CD4-positive, CD25-positive, alpha-beta regulatory T cell (primary cell): ENCODE measurements around the gene DEFB112. TPM values are rescaled to one million over a fixed set of nuclear protein-coding genes. Genes with fewer than 3 reads are reported as not detected.

Source experiments
- ATAC-seq, 2 donors: fragments of 150-1000 bp; cut with Tn5 transposase; one replicate each; pipeline ENCODE4 v1.10.0; 2021; ENCODE audit warnings: low read depth in 2 of 2, moderate number of reproducible peaks in 2 of 2, moderate library complexity in 1 of 2
- DNase-seq, 3 donors: peaks; one replicate each; pipeline versions ENCODE4 v3.0.0 to v3.0.0-alpha.2; 2012 to 2022; ENCODE audit warnings: mixed read lengths in 1 of 3
- H3K27ac ChIP-seq: one replicate; pipeline ENCODE4 v1.7.0; 2013; ENCODE audit warnings: mild to moderate bottlenecking, low read length; ENCODE audit not compliant: insufficient read depth, poor library complexity, severe bottlenecking
- H3K27me3 ChIP-seq: one replicate; pipeline ENCODE4 v1.7.0; 2013; ENCODE audit warnings: low read length; ENCODE audit not compliant: control insufficient read depth, insufficient read depth
- H3K36me3 ChIP-seq: one replicate; pipeline ENCODE4 v1.7.0; 2013; ENCODE audit warnings: mild to moderate bottlenecking, low read length, moderate library complexity; ENCODE audit not compliant: control insufficient read depth, insufficient read depth
- H3K4me1 ChIP-seq: 2 replicates; pipeline ENCODE4 v1.7.0; 2013; ENCODE audit warnings: mild to moderate bottlenecking, low read length; ENCODE audit not compliant: insufficient read depth, control insufficient read depth, poor library complexity, severe bottlenecking
- H3K4me3 ChIP-seq: one replicate; pipeline ENCODE4 v1.7.0; 2013; ENCODE audit warnings: low read depth, mild to moderate bottlenecking, low read length, moderate library complexity
- H3K9me3 ChIP-seq, 2 experiments: 1 replicate in 1 of 2; 2 replicates in 1 of 2; pipeline ENCODE4 v1.7.0; 2013; ENCODE audit warnings: low read length in 2 of 2, mild to moderate bottlenecking in 1 of 2, moderate library complexity in 1 of 2; ENCODE audit not compliant: control insufficient read depth in 2 of 2
- H3K27ac Mint-ChIP-seq, 3 donors: one replicate each; pipeline ENCODE4 v1.8.0; 2020 to 2022; ENCODE audit warnings: mild to moderate bottlenecking in 3 of 3, mixed read lengths in 3 of 3, moderate library complexity in 2 of 3
- H3K27me3 Mint-ChIP-seq: one replicate; pipeline ENCODE4 v1.8.0; 2022; ENCODE audit warnings: mild to moderate bottlenecking, mixed read lengths
- H3K36me3 Mint-ChIP-seq: one replicate; pipeline ENCODE4 v1.8.0; 2020; ENCODE audit warnings: mixed read lengths
- H3K4me1 Mint-ChIP-seq, 4 donors: one replicate each; pipeline ENCODE4 v1.8.0; 2020 to 2022; ENCODE audit warnings: mixed read lengths in 4 of 4, mild to moderate bottlenecking in 1 of 4
- H3K4me3 Mint-ChIP-seq, 4 donors: one replicate each; pipeline ENCODE4 v1.8.0; 2020 to 2022; ENCODE audit warnings: mild to moderate bottlenecking in 4 of 4, mixed read lengths in 4 of 4, moderate library complexity in 3 of 4
- H3K9me3 Mint-ChIP-seq, 7 donors: one replicate each; pipeline ENCODE4 v1.8.0; 2020 to 2022; ENCODE audit warnings: mixed read lengths in 7 of 7, mild to moderate bottlenecking in 3 of 7, moderate library complexity in 2 of 7
- polyA plus RNA-seq, 4 donors: library from polyadenylated mRNA; unstranded; fragments of 300-500 nt; fragmentation: Illumina TruSeq; gene quantifications; one replicate each; pipeline ENCODE4 v1.2.3, GENCODE V29; 2021
- total RNA-seq: library from RNA; stranded (reverse); gene quantifications from one replicate; pipeline ENCODE4 v1.2.3, GENCODE V29; 2022

Gene DEFB112
- total and polyA plus RNA-seq, 5 donors from 2014 or later = not detected

GRCh38 chr6:50047026-50047425, 2.7 kb downstream of the DEFB112 start:
- Mint-ChIP-seq H3K9me3 (peaks cover 0 to 4% (median 1%) of the 10 kb centered on the region in 7 donors), H3K27me3 (no peaks in the 10 kb centered on the region), H3K4me1 (no peaks in the 10 kb centered on the region), H3K4me3 (no peak overlapping the region), H3K27ac (no peak overlapping the region), H3K36me3 (no peaks in the 10 kb centered on the region)
- Histone ChIP-seq H3K36me3 (no peaks in the 10 kb centered on the region), H3K27me3 (no peaks in the 10 kb centered on the region), H3K9me3 (no peaks in the 10 kb centered on the region), H3K4me3 (no peak overlapping the region), H3K27ac (no peak overlapping the region), H3K4me1 (no peaks in the 10 kb centered on the region)
- ATAC-seq (no peak), DNase-seq (no peak)

GRCh38 chr6:50030777-50031562, 18.8 kb downstream of the DEFB112 start:
- no peaks in the 10 kb centered on the region for H3K27me3 ChIP-seq
- no peak overlapping the region for H3K27ac ChIP-seq
- H3K4me3 Mint-ChIP-seq = no peak overlapping the region
- no peak for DNase-seq
- H3K4me1 ChIP-seq = no peaks in the 10 kb centered on the region
- no peaks in the 10 kb centered on the region for H3K4me1 Mint-ChIP-seq
- H3K9me3 Mint-ChIP-seq = peaks cover 5 to 14% (median 8%) of the 10 kb centered on the region in 7 donors
- H3K36me3 ChIP-seq = no peaks in the 10 kb centered on the region
- no peaks in the 10 kb centered on the region for H3K9me3 ChIP-seq
- no peak overlapping the region for H3K4me3 ChIP-seq
- ATAC-seq = no peak
- H3K27me3 Mint-ChIP-seq = no peaks in the 10 kb centered on the region
- no peaks in the 10 kb centered on the region for H3K36me3 Mint-ChIP-seq
- H3K27ac Mint-ChIP-seq = no peak overlapping the region

- Histone ChIP-seq H3K27ac (no peak overlapping the region), H3K9me3 (no peaks in the 10 kb centered on the region), H3K4me3 (no peak overlapping the region), H3K4me1 (no peaks in the 10 kb centered on the region), H3K36me3 (no peaks in the 10 kb centered on the region), H3K27me3 (no peaks in the 10 kb centered on the region)
- Mint-ChIP-seq H3K27ac (no peak overlapping the region), H3K27me3 (no peaks in the 10 kb centered on the region), H3K9me3 (peaks cover 0 to 17% (median 8%) of the 10 kb centered on the region in 7 donors), H3K4me3 (no peak overlapping the region), H3K36me3 (no peaks in the 10 kb centered on the region), H3K4me1 (no peaks in the 10 kb centered on the region)
- DNase-seq (no peak), ATAC-seq (no peak)
These were observed 19.4 kb downstream of the DEFB112 start for GRCh38 chr6:50030350-50030749.

GRCh38 chr6:50025258-50025657, 24.5 kb downstream of the DEFB112 start:
- no peaks in the 10 kb centered on the region for H3K36me3 Mint-ChIP-seq
- H3K4me1 Mint-ChIP-seq = no peaks in the 10 kb centered on the region
- Histone ChIP-seq H3K36me3 (no peaks in the 10 kb centered on the region), H3K4me3 (no peak overlapping the region), H3K27me3 (no peaks in the 10 kb centered on the region), H3K4me1 (no peaks in the 10 kb centered on the region), H3K27ac (no peak overlapping the region), H3K9me3 (no peaks in the 10 kb centered on the region)
- H3K27ac Mint-ChIP-seq = no peak overlapping the region
- H3K9me3 Mint-ChIP-seq = peaks cover 3 to 15% (median 5%) of the 10 kb centered on the region in 7 donors
- no peaks in the 10 kb centered on the region for H3K27me3 Mint-ChIP-seq
- ATAC-seq = no peak
- H3K4me3 Mint-ChIP-seq = no peak overlapping the region
- no peak for DNase-seq

GRCh38 chr6:50021894-50022293, 27.8 kb downstream of the DEFB112 start, which contains the start of gene DEFB110:
Gene DEFB110, minus strand, starts transcription at chr6:50021994. Its CDS starts 59 bp downstream, at chr6:50021935.
- Mint-ChIP-seq H3K4me1 (no peaks in the 10 kb centered on the region), H3K9me3 (peaks cover 0 to 15% (median 5%) of the 10 kb centered on the region in 7 donors), H3K36me3 (no peaks in the 10 kb centered on the region), H3K27me3 (no peaks in the 10 kb centered on the region), H3K27ac (no peak within 1 kb of the TSS), H3K4me3 (no peak within 1 kb of the TSS)
- Histone ChIP-seq H3K9me3 (peaks cover 0 to 2% of the 10 kb centered on the region in 2 experiments), H3K4me1 (no peaks in the 10 kb centered on the region), H3K4me3 (no peak within 1 kb of the TSS), H3K27ac (no peak within 1 kb of the TSS), H3K36me3 (no peaks in the 10 kb centered on the region), H3K27me3 (no peaks in the 10 kb centered on the region)
- no peak for ATAC-seq
- DNase-seq = no peak

GRCh38 chr6:50007819-50008218, 41.9 kb downstream of the DEFB112 start:
- H3K27ac Mint-ChIP-seq = no peak overlapping the region
- no peaks in the 10 kb centered on the region for H3K36me3 Mint-ChIP-seq
- H3K4me1 Mint-ChIP-seq = no peaks in the 10 kb centered on the region
- no peak for ATAC-seq
- H3K4me3 ChIP-seq = no peak overlapping the region
- no peak for DNase-seq
- H3K4me1 ChIP-seq = no peaks in the 10 kb centered on the region
- no peaks in the 10 kb centered on the region for H3K36me3 ChIP-seq
- peaks cover 0 to 10% (median under 1%) of the 10 kb centered on the region in 7 donors for H3K9me3 Mint-ChIP-seq
- no peak overlapping the region for H3K4me3 Mint-ChIP-seq
- H3K9me3 ChIP-seq = no peaks in the 10 kb centered on the region
- H3K27ac ChIP-seq = no peak overlapping the region
- no peaks in the 10 kb centered on the region for H3K27me3 ChIP-seq
- H3K27me3 Mint-ChIP-seq = no peaks in the 10 kb centered on the region

GRCh38 chr6:50003139-50003538, 46.6 kb downstream of the DEFB112 start:
- no peaks in the 10 kb centered on the region for H3K4me1 ChIP-seq

GRCh38 chr6:49995278-49995677, 54.5 kb downstream of the DEFB112 start:
- no peak overlapping the region for H3K4me3 Mint-ChIP-seq
- H3K36me3 Mint-ChIP-seq = no peaks in the 10 kb centered on the region
- Histone ChIP-seq H3K27ac (no peak overlapping the region), H3K36me3 (no peaks in the 10 kb centered on the region), H3K4me1 (no peaks in the 10 kb centered on the region), H3K9me3 (no peaks in the 10 kb centered on the region), H3K27me3 (no peaks in the 10 kb centered on the region), H3K4me3 (no peak overlapping the region)
- H3K27ac Mint-ChIP-seq = no peak overlapping the region
- H3K9me3 Mint-ChIP-seq = peaks cover 0 to 14% (median 1%) of the 10 kb centered on the region in 7 donors
- DNase-seq = no peak
- no peaks in the 10 kb centered on the region for H3K27me3 Mint-ChIP-seq
- H3K4me1 Mint-ChIP-seq = no peaks in the 10 kb centered on the region
- no peak for ATAC-seq

More at GRCh38 chr6:50003139-50003538, 46.6 kb downstream of the DEFB112 start:
- H3K27ac Mint-ChIP-seq = no peak overlapping the region
- no peak overlapping the region for H3K4me3 Mint-ChIP-seq
- H3K9me3 Mint-ChIP-seq = peaks cover 0 to 10% (median 2%) of the 10 kb centered on the region in 7 donors
- ATAC-seq (no peak), DNase-seq (no peak)
- no peaks in the 10 kb centered on the region for H3K36me3 ChIP-seq
- no peak overlapping the region for H3K4me3 ChIP-seq
- no peaks in the 10 kb centered on the region for H3K4me1 Mint-ChIP-seq
- H3K27ac ChIP-seq = no peak overlapping the region
- H3K9me3 ChIP-seq = peaks cover 0 to 4% of the 10 kb centered on the region in 2 experiments
- H3K36me3 Mint-ChIP-seq = no peaks in the 10 kb centered on the region
- H3K27me3 ChIP-seq = no peaks in the 10 kb centered on the region
- no peaks in the 10 kb centered on the region for H3K27me3 Mint-ChIP-seq
